Measurements from ENCODE around the gene NPNT. TPM values are rescaled to one million over a fixed set of nuclear protein-coding genes. Genes with fewer than 3 reads are reported as not detected.

Gene NPNT
- total RNA-seq, 4 donors from 2014 or later, result 3.8 to 12.4 (median 6.9) TPM

- intact Hi-C loops (cut with DNase I; ENCODE audit: low total_unique reads), result no loop called here
- no peak for TF ChIP-seq POLR2A (IDR thresholded peaks at IDR 0.05)
- no peak for TF ChIP-seq CTCF (IDR thresholded peaks at IDR 0.05)
- 62 to 67% methylated on average over 2 of the region's 2 CpGs for WGBS, 2 donors
Measured at GRCh38 chr4:105969575-105969974, 74.3 kb downstream of the NPNT start.

GRCh38 chr4:105970371-105970770, 75.1 kb downstream of the NPNT start:
- intact Hi-C loops (cut with DNase I; ENCODE audit: low total_unique reads), result no loop called here
- 46 to 67% methylated on average over 1 of the region's 1 CpG for WGBS, 2 donors
- no peak for TF ChIP-seq CTCF (IDR thresholded peaks at IDR 0.05)
- TF ChIP-seq POLR2A (IDR thresholded peaks at IDR 0.05), result no peak
- no peak overlapping the region for H3K4me3 ChIP-seq (ENCODE audit: low read depth, poor library complexity, severe bottlenecking)
- no peak for DNase-seq (ENCODE audit: low spot score in 2 of 2)

More at GRCh38 chr4:105969575-105969974, 74.3 kb downstream of the NPNT start:
- no peak for DNase-seq (ENCODE audit: low spot score in 2 of 2)
- no peak overlapping the region for H3K4me3 ChIP-seq (ENCODE audit: low read depth, poor library complexity, severe bottlenecking)

- 72 to 74% methylated on average over 4 of the region's 4 CpGs for WGBS, 2 donors
- TF ChIP-seq CTCF (IDR thresholded peaks at IDR 0.05), result no peak
- no peak for TF ChIP-seq POLR2A (IDR thresholded peaks at IDR 0.05)
- no peak overlapping the region for H3K4me3 ChIP-seq (ENCODE audit: low read depth, poor library complexity, severe bottlenecking)
- no peak for DNase-seq (ENCODE audit: low spot score in 2 of 2)
- intact Hi-C loops (cut with DNase I; ENCODE audit: low total_unique reads), result no loop called here
Measured at GRCh38 chr4:105971036-105971435, 75.8 kb downstream of the NPNT start.

- 80 to 86% methylated on average over 5 of the region's 5 CpGs for WGBS, 2 donors
- DNase-seq (ENCODE audit: low spot score in 2 of 2), result no peak
- intact Hi-C loops (cut with DNase I; ENCODE audit: low total_unique reads), result no loop called here
Measured at GRCh38 chr4:105972946-105973621, 77.8 kb downstream of the NPNT start.

GRCh38 chr4:105976915-105977314, 81.6 kb downstream of the NPNT start:
- no peak for TF ChIP-seq CTCF (IDR thresholded peaks at IDR 0.05)
- no peak for TF ChIP-seq POLR2A (IDR thresholded peaks at IDR 0.05)
- 74 to 79% methylated on average over 3 of the region's 3 CpGs for WGBS, 2 donors
- intact Hi-C loops (cut with DNase I; ENCODE audit: low total_unique reads), result no loop called here
- DNase-seq (ENCODE audit: low spot score in 2 of 2), result no peak
- no peak overlapping the region for H3K4me3 ChIP-seq (ENCODE audit: low read depth, poor library complexity, severe bottlenecking)

More at GRCh38 chr4:105972946-105973621, 77.8 kb downstream of the NPNT start:
- TF ChIP-seq POLR2A (IDR thresholded peaks at IDR 0.05) (no peak), CTCF (IDR thresholded peaks at IDR 0.05) (no peak)
- no peak overlapping the region for H3K4me3 ChIP-seq (ENCODE audit: low read depth, poor library complexity, severe bottlenecking)

Data from lower leg skin (tissue), 4 donors.